Keratinocyte (primary cell): ENCODE measurements around the gene FBXO31. TPM values are rescaled to one million over a fixed set of nuclear protein-coding genes. Genes with fewer than 3 reads are reported as not detected.

Source experiments
- DNase-seq: peaks from one replicate; pipeline ENCODE4 v3.0.0-alpha.2; 2011; ENCODE audit warnings: low read depth, missing footprints, low spot score
- FAIRE-seq: peaks from 2 replicates; lab custom pipeline; 2011; peaks lifted over from hg19 to GRCh38; lab: Jason Lieb, UNC
- H2AFZ ChIP-seq: 2 replicates; pipeline ENCODE4 v1.6.0; 2012; ENCODE audit warnings: low read length, control low read depth, inconsistent platforms; ENCODE audit not compliant: control insufficient read depth
- H3K27ac ChIP-seq: 2 replicates; pipeline ENCODE4 v1.5.1; 2011; ENCODE audit warnings: low read length; ENCODE audit not compliant: control insufficient read depth, insufficient read depth
- H3K27me3 ChIP-seq: 3 replicates; pipeline ENCODE4 v1.6.0; 2011; ENCODE audit warnings: low read length; ENCODE audit not compliant: control insufficient read depth, insufficient read depth; ENCODE audit errors: extremely low read depth
- H3K36me3 ChIP-seq, 2 experiments: 2 replicates in 1 of 2; 3 replicates in 1 of 2; pipeline ENCODE4 v1.5.1; 2011; ENCODE audit warnings: low read length in 2 of 2, mild to moderate bottlenecking in 1 of 2; ENCODE audit not compliant: control insufficient read depth in 2 of 2, insufficient read depth in 2 of 2; ENCODE audit errors: extremely low read depth in 1 of 2
- H3K4me1 ChIP-seq: 3 replicates; pipeline ENCODE4 v1.5.1; 2011; ENCODE audit warnings: low read length; ENCODE audit not compliant: control insufficient read depth, insufficient read depth; ENCODE audit errors: extremely low read depth
- H3K4me2 ChIP-seq: 3 replicates; pipeline ENCODE4 v1.6.0; 2011; ENCODE audit warnings: low read depth, low read length; ENCODE audit not compliant: control insufficient read depth, insufficient read depth; ENCODE audit errors: extremely low read depth
- H3K4me3 ChIP-seq, 3 experiments: fragments of 200-600 bp in 1 of 3; sonication (generic) in 1 of 3; 2 replicates in 2 of 3; 3 replicates in 1 of 3; pipeline ENCODE4 v1.5.1; 2011 to 2016; ENCODE audit warnings: low read length in 3 of 3, mild to moderate bottlenecking in 3 of 3, control low read depth in 2 of 3, inconsistent platforms in 1 of 3, low read depth in 1 of 3, mixed read lengths in 1 of 3, mixed run types in 1 of 3, moderate library complexity in 1 of 3; ENCODE audit not compliant: control insufficient read depth in 2 of 3, insufficient read depth in 2 of 3; ENCODE audit errors: extremely low read depth in 1 of 3
- H3K79me2 ChIP-seq: 2 replicates; pipeline ENCODE4 v1.6.0; 2012; ENCODE audit warnings: low read length; ENCODE audit not compliant: control insufficient read depth, insufficient read depth
- H3K9ac ChIP-seq: 3 replicates; pipeline ENCODE4 v1.6.0; 2011; ENCODE audit warnings: low read length; ENCODE audit not compliant: control insufficient read depth, insufficient read depth; ENCODE audit errors: extremely low read depth
- H3K9me1 ChIP-seq: 3 replicates; pipeline ENCODE4 v1.6.0; 2011; ENCODE audit warnings: low read length; ENCODE audit not compliant: control insufficient read depth, insufficient read depth; ENCODE audit errors: extremely low read depth
- H3K9me3 ChIP-seq: 2 replicates; pipeline ENCODE4 v1.5.1; 2012; ENCODE audit warnings: low read depth, low read length; ENCODE audit not compliant: control insufficient read depth
- H4K20me1 ChIP-seq: 3 replicates; pipeline ENCODE4 v1.6.0; 2011; ENCODE audit warnings: low read length; ENCODE audit not compliant: control insufficient read depth, insufficient read depth; ENCODE audit errors: extremely low read depth
- CTCF ChIP-seq, 3 experiments: IDR thresholded peaks in 1 of 3; conservative IDR thresholded peaks in 1 of 3; optimal IDR thresholded peaks in 1 of 3; 2 replicates in 2 of 3; 3 replicates in 1 of 3; pipeline versions ENCODE3 to v1.5.1; 2011; ENCODE audit warnings: low read length in 3 of 3, mild to moderate bottlenecking in 3 of 3, moderate library complexity in 2 of 3, control low read depth in 1 of 3, inconsistent platforms in 1 of 3; ENCODE audit not compliant: insufficient read depth in 2 of 3; ENCODE audit errors: extremely low read depth in 1 of 3
- EZH2 ChIP-seq: IDR thresholded peaks from one replicate; pipeline ENCODE4 v1.6.1; 2012; ENCODE audit warnings: inconsistent platforms, mild to moderate bottlenecking, low read length, moderate library complexity
- dilution Hi-C: fragments of 300-500 bp; cut with MboI; formaldehyde crosslinking; loops from one replicate; pipeline ENCODE4 v1.7.0; 2020; ENCODE audit warnings: low sequenced_read_pairs; ENCODE audit not compliant: extremely low pct_ligation_motif_present
- polyA plus RNA-seq, 5 experiments: library from polyadenylated mRNA; depleted of rRNA in 3 of 5; stranded (reverse) in 3 of 5; stranded (forward) in 1 of 5; unstranded in 1 of 5; fragments of >200 nt; gene quantifications; 1 replicate in 1 of 5; 2 replicates in 3 of 5; 3 replicates in 1 of 5; pipeline versions ENCODE4 v1.2.1 to v1.2.3, GENCODE V29; 2011 to 2012; ENCODE audit warnings: missing spikeins in 2 of 5, low read depth in 1 of 5, low replicate concordance in 1 of 5

FBXO31 gene
- polyA plus RNA-seq, 1 donor (not counting 4 experiments of a cell fraction or from before 2014, with no cell fraction given), result 17.0 TPM

- DNase-seq (no peak), FAIRE-seq (no peak)
- Histone ChIP-seq H3K27ac (no peak overlapping the region), H3K36me3 (peaks cover 15 to 28% of the 10 kb centered on the region in 2 experiments), H2AFZ (no peak overlapping the region), H3K9me3 (no peaks in the 10 kb centered on the region), H3K9ac (no peak overlapping the region), H3K4me1 (peaks cover 5% of the 10 kb centered on the region), H3K4me3 (no peak overlapping the region), H4K20me1 (no peaks in the 10 kb centered on the region), H3K4me2 (no peak overlapping the region), H3K9me1 (no peaks in the 10 kb centered on the region), H3K27me3 (no peaks in the 10 kb centered on the region), H3K79me2 (peaks cover 9% of the 10 kb centered on the region)
- dilution Hi-C loops, result no loop called here
- TF ChIP-seq EZH2 (no peak), CTCF (optimal IDR thresholded peaks at IDR 0.05 in 1 of 3, IDR thresholded peaks at IDR 0.05 in 1 of 3, conservative IDR thresholded peaks at IDR 0.05 in 1 of 3; ENCODE audit: extremely low read depth in 1 of 3, insufficient read depth in 2 of 3, low read length in 3 of 3) (no peak)
These were observed 40.4 kb downstream of the FBXO31 start for GRCh38 chr16:87342978-87343752.

- no peak overlapping the region for H3K4me2 ChIP-seq
- TF ChIP-seq CTCF (optimal IDR thresholded peaks at IDR 0.05 in 1 of 3, IDR thresholded peaks at IDR 0.05 in 1 of 3, conservative IDR thresholded peaks at IDR 0.05 in 1 of 3; ENCODE audit: extremely low read depth in 1 of 3, insufficient read depth in 2 of 3, low read length in 3 of 3) (no peak), EZH2 (no peak)
- peaks cover 6% of the 10 kb centered on the region for H3K79me2 ChIP-seq
- DNase-seq (no peak), FAIRE-seq (no peak)
- H3K27ac ChIP-seq, result no peak overlapping the region
- no peaks in the 10 kb centered on the region for H4K20me1 ChIP-seq
- H3K9me1 ChIP-seq, result no peaks in the 10 kb centered on the region
- H3K9me3 ChIP-seq, result no peaks in the 10 kb centered on the region
- no peak overlapping the region for H3K4me3 ChIP-seq
- H3K36me3 ChIP-seq, result peaks cover 15 to 30% of the 10 kb centered on the region in 2 experiments
- peaks cover 5% of the 10 kb centered on the region for H3K4me1 ChIP-seq
- no peaks in the 10 kb centered on the region for H3K27me3 ChIP-seq
- H2AFZ ChIP-seq, result no peak overlapping the region
- H3K9ac ChIP-seq, result no peak overlapping the region
- dilution Hi-C loops, result no loop called here
These were observed 41.1 kb downstream of the FBXO31 start for GRCh38 chr16:87342504-87342903.
